Testis (tissue), 3 donors: ENCODE results near the gene RPS21. TPM values are rescaled to one million over a fixed set of nuclear protein-coding genes. Genes with fewer than 3 reads are reported as not detected.

Experiments used
- DNase-seq: peaks from one replicate; pipeline ENCODE4 v3.0.0-alpha.2; 2019
- H3K27ac ChIP-seq, 2 donors: fragments of 200-600 bp; sonication (generic); one replicate each; pipeline ENCODE4 v1.5.1; 2019
- H3K27me3 ChIP-seq: fragments of 200-600 bp; sonication (generic); one replicate; pipeline ENCODE4 v1.5.1; 2019
- H3K36me3 ChIP-seq: fragments of 200-600 bp; sonication (generic); one replicate; pipeline ENCODE4 v1.5.1; 2017; ENCODE audit warnings: low read depth; ENCODE audit errors: missing control alignments
- H3K4me1 ChIP-seq: fragments of 200-600 bp; sonication (generic); one replicate; pipeline ENCODE4 v1.5.1; 2019
- H3K4me3 ChIP-seq, 2 donors: fragments of 200-600 bp; sonication (generic); one replicate each; pipeline ENCODE4 v1.5.1; 2017 to 2019
- H3K9me3 ChIP-seq: fragments of 200-600 bp; sonication (generic); one replicate; pipeline ENCODE4 v1.5.1; 2017
- CTCF ChIP-seq, 3 experiments: fragments of 450-650 bp in 2 of 3; fragments of 200-600 bp in 1 of 3; sonication (generic) in 1 of 3; IDR thresholded peaks; one replicate each; pipeline ENCODE4 v1.5.1; 2016 to 2019; ENCODE audit warnings: antibody characterized with exemption in 3 of 3, mild to moderate bottlenecking in 2 of 3, moderate library complexity in 1 of 3
- POLR2A ChIP-seq: fragments of 450-650 bp; IDR thresholded peaks from one replicate; pipeline ENCODE4 v1.6.1; 2017; ENCODE audit warnings: antibody characterized with exemption, mild to moderate bottlenecking, moderate library complexity
- WGBS, 2 donors: methylation state at CpG; one replicate each; pipeline ENCODE4 v1.1.5; 2018; 5-methylcytosine and 5-hydroxymethylcytosine counted together
- intact Hi-C: fragments of 100-400 bp; cut with DNase I; formaldehyde crosslinking; loops from one replicate; pipeline ENCODE4 v1.15.1; 2023; ENCODE audit warnings: low total_unique reads
- polyA plus RNA-seq: library from polyadenylated mRNA; stranded (reverse); fragments of 350-450 nt; fragmentation: Illumina TruSeq; extraction: RNeasy Lipid Tissue Mini Kit (QIAGEN cat#74804); gene quantifications from one replicate; pipeline ENCODE4 v1.2.3, GENCODE V29; 2014; ENCODE audit warnings: low read depth, low replicate concordance; ENCODE audit not compliant: insufficient read depth
- total RNA-seq, 2 donors: library from RNA; depleted of rRNA; stranded (reverse); fragments of >200 nt; gene quantifications; one replicate each; pipeline ENCODE4 v1.2.3, GENCODE V29; 2016

Gene RPS21
- total and polyA plus RNA-seq, 3 donors from 2014 or later, result 548 to 1,387 (median 1,052) TPM

GRCh38 chr20:62418709-62419487 is 32.0 kb downstream of the RPS21 start:
- peaks cover 6% of the 10 kb centered on the region for H3K4me1 ChIP-seq
- WGBS, 2 donors, result 77 to 100% methylated on average over 2 to 19 of the region's 19 CpGs
- no peak overlapping the region for H3K27ac ChIP-seq
- no peak for DNase-seq
- no peak for TF ChIP-seq CTCF (IDR thresholded peaks at IDR 0.05)
- no peak for TF ChIP-seq POLR2A
- intact Hi-C loops, result no loop called here
- H3K27me3 ChIP-seq, result no peaks in the 10 kb centered on the region
- H3K4me3 ChIP-seq, result no peak overlapping the region
- H3K9me3 ChIP-seq, result no peaks in the 10 kb centered on the region
- no peaks in the 10 kb centered on the region for H3K36me3 ChIP-seq

- peaks cover 6% of the 10 kb centered on the region for H3K4me1 ChIP-seq
- TF ChIP-seq CTCF (IDR thresholded peaks at IDR 0.05), result no peak
- no peak for TF ChIP-seq POLR2A
- no peak for DNase-seq
- H3K27ac ChIP-seq, result no peak overlapping the region
- no peaks in the 10 kb centered on the region for H3K9me3 ChIP-seq
- H3K27me3 ChIP-seq, result no peaks in the 10 kb centered on the region
- 39 to 65% methylated on average over 5 to 9 of the region's 9 CpGs for WGBS, 2 donors
- H3K36me3 ChIP-seq, result no peaks in the 10 kb centered on the region
- no peak overlapping the region for H3K4me3 ChIP-seq
- intact Hi-C loops, result no loop called here
Measured at GRCh38 chr20:62419759-62420158, 32.9 kb downstream of the RPS21 start.

- 87 to 90% methylated on average over 9 to 23 of the region's 24 CpGs for WGBS, 2 donors
- DNase-seq, result no peak
- intact Hi-C loops, result no loop called here
- H3K4me3 ChIP-seq, result no peak overlapping the region
- no peaks in the 10 kb centered on the region for H3K36me3 ChIP-seq
- TF ChIP-seq CTCF (IDR thresholded peaks at IDR 0.05), result no peak
- no peak for TF ChIP-seq POLR2A
- H3K9me3 ChIP-seq, result no peaks in the 10 kb centered on the region
- no peak overlapping the region for H3K27ac ChIP-seq
- H3K27me3 ChIP-seq, result no peaks in the 10 kb centered on the region
- peaks cover 6% of the 10 kb centered on the region for H3K4me1 ChIP-seq
Measured at GRCh38 chr20:62420846-62421715, 34.2 kb downstream of the RPS21 start.

GRCh38 chr20:62421716-62421990 is 34.8 kb downstream of the RPS21 start:
- peaks cover 6% of the 10 kb centered on the region for H3K4me1 ChIP-seq
- no peak overlapping the region for H3K4me3 ChIP-seq
- no peaks in the 10 kb centered on the region for H3K9me3 ChIP-seq
- H3K36me3 ChIP-seq, result no peaks in the 10 kb centered on the region
- no peaks in the 10 kb centered on the region for H3K27me3 ChIP-seq
- 94 to 97% methylated on average over 3 to 6 of the region's 6 CpGs for WGBS, 2 donors
- intact Hi-C loops, result no loop called here
- TF ChIP-seq CTCF (IDR thresholded peaks at IDR 0.05) (no peak), POLR2A (no peak)
- no peak overlapping the region for H3K27ac ChIP-seq
- DNase-seq, result no peak
